Activated naive CD4-positive, alpha-beta T cell treated with anti-CD3 and anti-CD28 coated beads, Interleukin-2, amount 50 U/mL, for 16 hours (primary cell): ENCODE measurements around the gene TEX101.
A peak's percentile ranks its signal among the peaks of the same experiment; 100 is the strongest.
"Not testable (repeated sequence)": the region's sequence is repeated elsewhere in the genome, so short reads cannot be mapped to it uniquely, and the experiment has no call there.

ENCODE experiments used
- DNase-seq: peaks from one replicate; pipeline ENCODE4 v3.0.0-alpha.2; 2020

Gene TEX101

GRCh38 chr19:43422000-43422688 lies 7.5 kb downstream of the TEX101 start:
- no peak for DNase-seq

GRCh38 chr19:43422689-43423066 lies 8.0 kb downstream of the TEX101 start:
- DNase-seq: no peak

- no peak for DNase-seq
Measured at GRCh38 chr19:43423779-43424178, 9.1 kb downstream of the TEX101 start.

GRCh38 chr19:43425567-43426392 lies 11.1 kb downstream of the TEX101 start:
- no peak for DNase-seq

- DNase-seq: no peak
Measured at GRCh38 chr19:43429395-43429794, 14.7 kb downstream of the TEX101 start.

GRCh38 chr19:43430142-43430710 lies 15.5 kb downstream of the TEX101 start:
- DNase-seq: no peak

- no peak for DNase-seq
Measured at GRCh38 chr19:43430976-43431375, 16.3 kb downstream of the TEX101 start.

- no peak for DNase-seq
Measured at GRCh38 chr19:43433358-43433673, 18.6 kb downstream of the TEX101 start.

- no peak for DNase-seq
Measured at GRCh38 chr19:43433689-43434088, 19.0 kb downstream of the TEX101 start.

GRCh38 chr19:43435775-43436174 lies 21.1 kb downstream of the TEX101 start:
- DNase-seq: no peak

- DNase-seq: not testable (repeated sequence)
Measured at GRCh38 chr19:43437284-43437683, 22.6 kb downstream of the TEX101 start.

GRCh38 chr19:43437712-43438111 lies 23.0 kb downstream of the TEX101 start:
- DNase-seq: no peak

- no peak for DNase-seq
Measured at GRCh38 chr19:43438291-43439031, 23.8 kb downstream of the TEX101 start.

GRCh38 chr19:43439032-43439708 lies 24.5 kb downstream of the TEX101 start:
- DNase-seq: no peak

GRCh38 chr19:43439709-43440063 lies 25.0 kb downstream of the TEX101 start:
- DNase-seq: no peak

GRCh38 chr19:43441716-43442115 lies 27.0 kb downstream of the TEX101 start:
- no peak for DNase-seq

GRCh38 chr19:43444091-43444490 lies 29.4 kb downstream of the TEX101 start:
- not testable (repeated sequence) for DNase-seq

- no peak for DNase-seq
Measured at GRCh38 chr19:43444531-43445287, 30.0 kb downstream of the TEX101 start.

GRCh38 chr19:43445426-43445825 lies 30.7 kb downstream of the TEX101 start:
- no peak for DNase-seq

- peak; percentile 76 for DNase-seq
Measured at GRCh38 chr19:43446746-43447489, 32.2 kb downstream of the TEX101 start.

- no peak for DNase-seq
Measured at GRCh38 chr19:43447655-43448054, 33.0 kb downstream of the TEX101 start.
